Activated naive CD8-positive, alpha-beta T cell treated with anti-CD3 and anti-CD28 coated beads, Interleukin-2, amount 10 ng/mL, durations not matched to agents 7 days and 5 days (primary cell): ENCODE measurements around the gene PPP6R1. TPM values are rescaled to one million over a fixed set of nuclear protein-coding genes. Genes with fewer than 3 reads are reported as not detected.
A peak's percentile ranks its signal among the peaks of the same experiment; 100 is the strongest.

Source experiments
- ATAC-seq: fragments of 150-1000 bp; cut with Tn5 transposase; one replicate; pipeline ENCODE4 v1.10.0; 2021; ENCODE audit warnings: low read depth, moderate library complexity
- POLR2A ChIA-PET: fragments of 350-600 bp; sonication (Branson Sonifier 250); formaldehyde crosslinking; loops from one replicate; lab custom pipeline; 2021; ENCODE audit warnings: antibody characterized with exemption; lab: Charles Lee
- DNase-seq: peaks from one replicate; pipeline ENCODE4 v3.0.0; 2021
- H3K27ac Mint-ChIP-seq: one replicate; pipeline ENCODE4 v1.8.0; 2022; ENCODE audit warnings: mild to moderate bottlenecking, mixed read lengths
- H3K27me3 Mint-ChIP-seq: one replicate; pipeline ENCODE4 v1.8.0; 2022; ENCODE audit warnings: mild to moderate bottlenecking, moderate library complexity, mixed read lengths
- H3K36me3 Mint-ChIP-seq: one replicate; pipeline ENCODE4 v1.8.0; 2021; ENCODE audit warnings: mild to moderate bottlenecking, mixed read lengths
- H3K4me1 Mint-ChIP-seq: one replicate; pipeline ENCODE4 v1.8.0; 2021; ENCODE audit warnings: mixed read lengths
- H3K4me3 Mint-ChIP-seq: one replicate; pipeline ENCODE4 v1.8.0; 2022; ENCODE audit warnings: mild to moderate bottlenecking, moderate library complexity, mixed read lengths
- H3K9me3 Mint-ChIP-seq: one replicate; pipeline ENCODE4 v1.8.0; 2021; ENCODE audit warnings: mixed read lengths
- total RNA-seq, 2 experiments: library from RNA; stranded (reverse); gene quantifications; one replicate each; pipeline ENCODE4 v1.2.3, GENCODE V29; 2021

Gene PPP6R1
- total RNA-seq, 2 experiments from 2014 or later: 211 to 226 TPM

DNA sequence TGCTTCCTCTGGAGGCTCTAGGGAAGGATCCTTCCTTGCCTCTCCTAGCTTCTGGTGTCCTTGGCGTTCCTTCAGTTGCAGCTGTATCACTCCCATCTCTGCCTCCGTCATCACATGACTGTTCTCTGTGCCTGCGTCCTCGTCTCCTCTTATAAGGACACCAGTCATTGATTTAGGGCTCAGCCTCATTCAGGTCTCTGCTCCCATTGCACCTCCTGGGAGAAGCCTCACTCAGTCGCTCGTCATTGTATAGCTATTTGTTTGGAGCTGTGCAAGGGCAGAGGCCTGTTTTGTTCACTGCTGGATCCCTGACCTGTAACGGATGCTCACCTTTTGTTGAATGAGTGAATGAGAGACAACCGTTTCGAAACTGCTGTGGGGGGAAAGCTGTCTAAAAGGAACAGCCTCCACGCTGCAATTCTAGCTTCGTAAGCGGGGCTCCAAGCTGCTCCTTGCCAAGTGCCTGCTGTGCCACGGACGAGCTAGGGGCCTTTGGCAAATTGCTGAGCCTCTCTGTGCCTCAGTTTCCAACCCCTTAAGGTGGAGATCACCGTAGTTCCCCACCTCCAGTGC is 42.2 kb upstream of the PPP6R1 start:
- no peak overlapping the region for H3K27ac Mint-ChIP-seq
- no peaks in the 10 kb centered on the region for H3K9me3 Mint-ChIP-seq
- ATAC-seq (no peak), DNase-seq (no peak)
- peaks cover 8% of the 10 kb centered on the region for H3K4me1 Mint-ChIP-seq
- POLR2A ChIA-PET: interaction anchor here (0.6 to 2.8 kb wide), 14 partner anchors 8 to 305 kb away, joined by 3 to 28 read pairs (median 6); partner anchors contain the start of genes HSPBP1, KMT5C, PPP6R1 and TMEM238
- peak overlapping the region; percentile 95 for H3K4me3 Mint-ChIP-seq
- peaks cover 3% of the 10 kb centered on the region for H3K27me3 Mint-ChIP-seq
- peaks cover 5% of the 10 kb centered on the region for H3K36me3 Mint-ChIP-seq

- Mint-ChIP-seq H3K9me3 (no peaks in the 10 kb centered on the region), H3K27ac (no peak overlapping the region), H3K4me3 (no peak overlapping the region), H3K27me3 (peaks cover 3% of the 10 kb centered on the region), H3K4me1 (peaks cover 3% of the 10 kb centered on the region), H3K36me3 (peaks cover 2% of the 10 kb centered on the region)
- no peak for ATAC-seq
- POLR2A ChIA-PET: no interaction called here
- no peak for DNase-seq
Observed at GRCh38 chr19:55299991-55300390, 41.2 kb upstream of the PPP6R1 start.

- POLR2A ChIA-PET: interaction anchor here (0.6 kb wide), 1 partner anchor 958 kb away, joined by 5 read pairs; the partner anchor contains the start of gene LILRA4
- DNase-seq (no peak), ATAC-seq (no peak)
- H3K4me1 Mint-ChIP-seq: peaks cover 3% of the 10 kb centered on the region
- no peaks in the 10 kb centered on the region for H3K9me3 Mint-ChIP-seq
- H3K36me3 Mint-ChIP-seq: no peaks in the 10 kb centered on the region
- no peak overlapping the region for H3K27ac Mint-ChIP-seq
- peaks cover 3% of the 10 kb centered on the region for H3K27me3 Mint-ChIP-seq
- no peak overlapping the region for H3K4me3 Mint-ChIP-seq
Observed at GRCh38 chr19:55297267-55297666, 38.5 kb upstream of the PPP6R1 start.

DNA sequence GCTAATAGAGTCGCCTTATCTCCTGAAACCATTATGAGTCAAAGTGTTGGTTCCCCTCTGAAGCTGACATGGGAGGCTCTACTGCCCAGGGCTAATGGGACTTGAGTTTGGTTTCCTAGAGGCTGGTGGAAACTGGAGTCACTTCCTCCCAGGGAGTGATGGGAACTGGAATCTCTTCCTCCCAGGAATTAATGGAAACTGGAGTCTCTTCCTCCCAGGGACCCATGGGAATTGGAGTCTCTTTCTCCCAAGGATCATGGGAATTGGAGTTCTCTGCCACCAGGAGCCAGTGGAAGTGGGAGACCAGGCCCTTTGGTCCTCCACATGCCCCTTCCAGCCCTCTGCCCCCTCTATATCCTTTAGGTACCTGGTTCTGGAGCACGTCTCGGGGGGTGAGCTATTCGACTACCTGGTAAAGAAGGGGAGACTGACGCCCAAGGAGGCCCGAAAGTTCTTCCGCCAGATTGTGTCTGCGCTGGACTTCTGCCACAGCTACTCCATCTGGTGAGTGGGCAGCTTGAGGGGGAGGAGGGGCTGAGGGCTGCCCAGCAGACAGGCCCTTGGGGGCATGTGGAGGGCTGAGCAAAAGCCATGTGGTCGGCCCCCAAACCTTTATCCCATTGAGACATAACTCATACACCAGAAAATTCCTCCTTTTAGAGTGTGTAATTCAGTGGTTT is 30.4 kb upstream of the PPP6R1 start:
- Mint-ChIP-seq H3K27ac (no peak overlapping the region), H3K4me1 (peaks cover 7% of the 10 kb centered on the region), H3K27me3 (peaks cover 2% of the 10 kb centered on the region), H3K36me3 (no peaks in the 10 kb centered on the region), H3K4me3 (no peak overlapping the region), H3K9me3 (no peaks in the 10 kb centered on the region)
- ATAC-seq: no peak
- POLR2A ChIA-PET: interaction anchor here (0.5 kb wide), 1 partner anchor 137 kb away, joined by 3 read pairs; no protein-coding TSS in a partner anchor
- no peak for DNase-seq

- H3K27me3 Mint-ChIP-seq: peaks cover 11% of the 10 kb centered on the region
- no peaks in the 10 kb centered on the region for H3K9me3 Mint-ChIP-seq
- H3K4me3 Mint-ChIP-seq: no peak overlapping the region
- H3K4me1 Mint-ChIP-seq: peaks cover 11% of the 10 kb centered on the region
- no peak overlapping the region for H3K27ac Mint-ChIP-seq
- ATAC-seq (no peak), DNase-seq (no peak)
- POLR2A ChIA-PET: no interaction called here
- H3K36me3 Mint-ChIP-seq: no peaks in the 10 kb centered on the region
Observed at GRCh38 chr19:55287361-55288079, 28.7 kb upstream of the PPP6R1 start.

DNA sequence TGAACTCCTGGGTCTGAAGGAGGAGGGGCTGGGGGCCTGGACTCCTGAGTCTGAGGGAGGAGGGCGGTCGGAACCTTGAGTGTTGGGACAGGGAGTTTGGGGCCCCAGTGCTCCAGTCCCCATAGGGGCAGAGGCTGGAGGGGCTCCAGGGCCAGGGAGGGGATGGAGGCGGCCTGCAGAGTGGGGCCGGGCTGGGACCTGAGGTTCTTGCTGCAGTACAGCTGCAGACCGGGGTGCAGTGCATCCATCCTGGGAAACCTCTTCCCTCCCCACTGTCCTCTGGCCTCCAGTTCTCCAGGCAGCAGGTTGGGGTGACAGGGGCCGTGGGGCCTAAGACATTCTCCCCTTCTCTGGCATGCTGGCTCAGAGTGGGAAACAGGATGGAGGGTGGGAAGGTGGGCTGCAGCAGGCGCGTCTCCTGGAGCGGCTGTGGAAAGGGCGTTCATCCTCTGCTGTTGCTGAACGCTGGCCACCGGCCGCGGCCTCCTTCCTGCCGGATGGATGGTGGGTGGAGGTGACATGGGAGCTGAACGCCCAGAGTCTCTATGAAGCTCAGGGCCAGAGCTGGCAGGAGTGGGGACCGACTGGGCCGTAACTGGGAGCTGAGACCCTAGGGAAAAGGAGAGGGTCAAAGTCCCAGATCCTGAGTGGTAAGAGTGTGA is 26.5 kb upstream of the PPP6R1 start:
- Mint-ChIP-seq H3K4me3 (peak overlapping the region; percentile 37), H3K27me3 (peaks cover 11% of the 10 kb centered on the region), H3K4me1 (peaks cover 17% of the 10 kb centered on the region), H3K36me3 (no peaks in the 10 kb centered on the region), H3K9me3 (no peaks in the 10 kb centered on the region), H3K27ac (peak overlapping the region; percentile 58)
- DNase-seq: no peak
- POLR2A ChIA-PET: no interaction called here
- no peak for ATAC-seq

DNA sequence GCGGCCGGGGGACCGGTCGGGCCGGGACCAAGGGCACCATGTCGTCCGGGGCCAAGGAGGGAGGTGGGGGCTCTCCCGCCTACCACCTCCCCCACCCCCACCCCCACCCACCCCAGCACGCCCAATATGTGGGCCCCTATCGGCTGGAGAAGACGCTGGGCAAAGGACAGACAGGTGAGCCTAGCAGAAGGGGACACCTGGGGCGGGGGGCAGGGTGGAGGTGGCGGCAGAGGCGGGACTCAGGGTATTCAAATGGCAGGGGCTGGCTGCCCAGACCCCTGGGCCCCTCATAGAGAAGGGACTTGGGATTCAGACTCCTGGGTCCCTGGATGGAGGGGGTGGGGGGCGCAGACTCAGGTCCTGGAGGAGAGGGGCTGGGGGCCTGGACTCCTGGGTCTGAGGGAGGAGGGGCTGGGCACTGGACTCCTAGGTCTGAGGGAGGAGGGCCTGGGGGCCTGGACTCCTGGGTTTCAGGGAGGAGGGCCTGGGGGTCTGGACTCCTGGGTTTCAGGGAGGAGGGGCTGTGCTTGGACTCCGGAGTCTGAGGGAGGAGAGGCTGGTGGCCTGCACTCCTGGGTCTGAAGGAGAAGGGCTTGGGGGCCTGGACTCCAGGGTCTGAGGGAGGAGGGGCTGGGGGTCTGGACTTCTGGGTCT is 25.7 kb upstream of the PPP6R1 start:
- H3K9me3 Mint-ChIP-seq: no peaks in the 10 kb centered on the region
- H3K4me3 Mint-ChIP-seq: peak overlapping the region; percentile 37
- DNase-seq (no peak), ATAC-seq (no peak)
- H3K27ac Mint-ChIP-seq: peak overlapping the region; percentile 28
- H3K36me3 Mint-ChIP-seq: no peaks in the 10 kb centered on the region
- H3K4me1 Mint-ChIP-seq: peaks cover 21% of the 10 kb centered on the region
- peaks cover 11% of the 10 kb centered on the region for H3K27me3 Mint-ChIP-seq
- POLR2A ChIA-PET: interaction anchor here (2.0 kb wide), 1 partner anchor 25 kb away, joined by 11 read pairs; the partner anchor contains the start of gene PPP6R1

DNA sequence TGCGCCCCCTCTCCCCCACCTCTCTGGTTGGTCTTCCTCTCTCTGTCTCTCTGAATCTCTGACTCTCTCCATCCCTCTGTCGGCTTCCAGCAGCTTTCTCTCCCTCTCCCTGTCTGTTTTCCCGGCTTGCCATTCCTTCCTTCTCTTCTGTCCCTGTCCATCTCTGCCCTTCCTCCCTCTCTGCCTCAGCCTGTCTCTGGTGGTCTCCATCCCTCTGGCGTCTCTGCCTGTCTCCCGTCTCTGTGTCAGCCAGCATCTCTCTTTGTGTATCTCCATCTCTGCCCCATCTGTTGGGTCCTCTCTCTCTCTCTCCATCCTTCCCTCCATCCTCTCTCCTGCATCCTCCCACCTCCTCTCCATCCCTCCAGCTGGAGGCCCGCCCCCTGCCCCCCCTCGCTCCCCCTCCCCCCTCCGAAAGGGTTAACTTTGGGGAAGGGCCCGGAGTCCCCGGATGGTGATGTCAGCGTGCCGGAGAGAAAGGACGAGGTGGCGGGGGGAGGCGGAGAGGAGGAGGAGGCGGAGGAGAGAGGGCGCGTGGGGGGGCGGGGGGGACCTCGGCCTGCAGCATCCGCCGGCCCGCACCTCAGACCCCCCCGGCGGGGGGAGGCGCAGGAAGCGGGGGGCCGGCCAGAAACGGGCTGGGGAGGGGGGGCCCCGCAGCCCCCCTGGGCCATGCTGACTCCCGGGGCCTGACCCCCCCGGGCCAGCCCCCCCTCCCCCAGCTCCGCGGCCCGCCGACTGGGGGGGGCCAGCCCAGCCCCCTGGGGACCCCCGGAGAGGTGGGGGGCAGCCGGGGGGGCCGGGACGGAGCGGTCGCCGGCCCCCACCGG is 24.9 kb upstream of the PPP6R1 start, which contains the start of gene BRSK1:
Gene BRSK1 (plus strand): TSS at position 450 of the 830 bp plus-strand sequence. CDS start 446 bp downstream, outside the sequence.
- no peaks in the 10 kb centered on the region for H3K36me3 Mint-ChIP-seq
- peak; percentile 53 for DNase-seq
- peak within 1 kb of the TSS; percentile 83 for H3K27ac Mint-ChIP-seq
- no peaks in the 10 kb centered on the region for H3K9me3 Mint-ChIP-seq
- peaks cover 11% of the 10 kb centered on the region for H3K27me3 Mint-ChIP-seq
- H3K4me1 Mint-ChIP-seq: peaks cover 25% of the 10 kb centered on the region
- peak within 1 kb of the TSS; percentile 80 for H3K4me3 Mint-ChIP-seq
- POLR2A ChIA-PET: interaction anchor here (2.0 kb wide), 1 partner anchor 25 kb away, joined by 11 read pairs; the partner anchor contains the start of gene PPP6R1
- no peak for ATAC-seq

GRCh38 chr19:55279770-55280643 is 21.2 kb upstream of the PPP6R1 start, which contains the start of gene HSPBP1:
Gene HSPBP1 (minus strand): TSS chr19:55280110. CDS start chr19:55279608, 502 bp downstream.
- H3K27me3 Mint-ChIP-seq: peaks cover 9% of the 10 kb centered on the region
- POLR2A ChIA-PET: interaction anchor here (0.7 to 7.7 kb wide), 9 partner anchors 12 to 1089 kb away, joined by 3 to 120 read pairs (median 8); partner anchors contain the start of genes FIZ1, KMT5C, PPP6R1 and TMEM238
- peaks cover 28% of the 10 kb centered on the region for H3K4me1 Mint-ChIP-seq
- H3K27ac Mint-ChIP-seq: peak within 1 kb of the TSS; percentile 98
- ATAC-seq (peak; percentile 87), DNase-seq (peak; percentile 99)
- no peaks in the 10 kb centered on the region for H3K9me3 Mint-ChIP-seq
- H3K4me3 Mint-ChIP-seq: peak within 1 kb of the TSS; percentile 99
- H3K36me3 Mint-ChIP-seq: peaks cover 2% of the 10 kb centered on the region

GRCh38 chr19:55279340-55279739 is 20.5 kb upstream of the PPP6R1 start:
- peaks cover 28% of the 10 kb centered on the region for H3K4me1 Mint-ChIP-seq
- DNase-seq (no peak), ATAC-seq (no peak)
- peak overlapping the region; percentile 99 for H3K4me3 Mint-ChIP-seq
- H3K27ac Mint-ChIP-seq: peak overlapping the region; percentile 98
- peaks cover 9% of the 10 kb centered on the region for H3K27me3 Mint-ChIP-seq
- H3K9me3 Mint-ChIP-seq: no peaks in the 10 kb centered on the region
- POLR2A ChIA-PET: interaction anchor here (1.2 to 7.7 kb wide), 5 partner anchors 22 to 320 kb away, joined by 3 to 120 read pairs (median 10); partner anchors contain the start of genes FIZ1, KMT5C, PPP6R1 and UBE2S
- H3K36me3 Mint-ChIP-seq: peaks cover 2% of the 10 kb centered on the region
